Esophagus muscularis mucosa (tissue), 4 donors: ENCODE data around the gene CCDC141. TPM values are rescaled to one million over a fixed set of nuclear protein-coding genes. Genes with fewer than 3 reads are reported as not detected.

Experiments used
- DNase-seq: peaks from one replicate; pipeline ENCODE4 v3.0.0-alpha.2; 2017; ENCODE audit errors: extremely low spot score
- H3K27ac ChIP-seq, 4 donors: fragments of 200-600 bp; sonication (generic); replicated peaks in 1 of 4; 1 replicate in 3 of 4; 2 replicates in 1 of 4; pipeline ENCODE4 v1.5.1; 2016 to 2019; ENCODE audit warnings: mild to moderate bottlenecking in 1 of 4
- H3K27me3 ChIP-seq, 4 donors: fragments of 200-600 bp; sonication (generic); one replicate each; pipeline versions ENCODE4 v1.5.1 to v1.6.0; 2016 to 2019
- H3K36me3 ChIP-seq, 4 donors: fragments of 200-600 bp; sonication (generic); one replicate each; pipeline ENCODE4 v1.5.1; 2016 to 2019
- H3K4me1 ChIP-seq, 4 donors: fragments of 200-600 bp; sonication (generic); one replicate each; pipeline ENCODE4 v1.5.1; 2016 to 2019
- H3K4me3 ChIP-seq, 4 donors: fragments of 200-600 bp; sonication (generic); 1 replicate in 2 of 4; 2 replicates in 2 of 4; pipeline ENCODE4 v1.5.1; 2016 to 2019; ENCODE audit warnings: mild to moderate bottlenecking in 4 of 4, moderate library complexity in 1 of 4
- H3K9me3 ChIP-seq, 4 donors: fragments of 200-600 bp; sonication (generic); 1 replicate in 3 of 4; 2 replicates in 1 of 4; pipeline ENCODE4 v1.5.1; 2016 to 2019
- EP300 ChIP-seq: sonication (generic); formaldehyde crosslinking; IDR thresholded peaks from one replicate; pipeline ENCODE4 v1.6.1; 2017; ENCODE audit warnings: antibody characterized with exemption
- POLR2A ChIP-seq: fragments of 450-650 bp; IDR thresholded peaks from one replicate; pipeline ENCODE4 v1.6.1; 2017; ENCODE audit warnings: antibody characterized with exemption, moderate library complexity, mild to moderate bottlenecking, low read depth
- POLR2AphosphoS5 ChIP-seq, 2 donors: sonication (generic); formaldehyde crosslinking; IDR thresholded peaks; one replicate each; pipeline ENCODE4 v1.6.1; 2017; ENCODE audit warnings: antibody characterized with exemption in 2 of 2
- WGBS: methylation state at CpG from one replicate; pipeline ENCODE4 v1.1.5; 2018; 5-methylcytosine and 5-hydroxymethylcytosine counted together
- intact Hi-C: fragments of 100-400 bp; cut with DNase I; formaldehyde crosslinking; loops from one replicate; pipeline ENCODE4 v1.15.1; 2023
- total RNA-seq, 4 donors: library from RNA; depleted of rRNA; stranded (reverse); fragments of >200 nt; gene quantifications; one replicate each; pipeline versions ENCODE4 v1.1.0 to v1.2.1, GENCODE V29; 2016
- TF ChIP-seq, protein P1 (sequence below), 3 experiments: fragments of 200-600 bp in 2 of 3; fragments of 450-650 bp in 1 of 3; sonication (generic) in 2 of 3; IDR thresholded peaks; one replicate each; pipeline ENCODE4 v1.5.1; 2017 to 2019; ENCODE audit warnings: antibody characterized with exemption in 3 of 3, mild to moderate bottlenecking in 2 of 3, moderate library complexity in 1 of 3

The CCDC141 gene
- total RNA-seq, 4 donors from 2014 or later = 2.7 to 8.7 (median 4.1) TPM

DNA sequence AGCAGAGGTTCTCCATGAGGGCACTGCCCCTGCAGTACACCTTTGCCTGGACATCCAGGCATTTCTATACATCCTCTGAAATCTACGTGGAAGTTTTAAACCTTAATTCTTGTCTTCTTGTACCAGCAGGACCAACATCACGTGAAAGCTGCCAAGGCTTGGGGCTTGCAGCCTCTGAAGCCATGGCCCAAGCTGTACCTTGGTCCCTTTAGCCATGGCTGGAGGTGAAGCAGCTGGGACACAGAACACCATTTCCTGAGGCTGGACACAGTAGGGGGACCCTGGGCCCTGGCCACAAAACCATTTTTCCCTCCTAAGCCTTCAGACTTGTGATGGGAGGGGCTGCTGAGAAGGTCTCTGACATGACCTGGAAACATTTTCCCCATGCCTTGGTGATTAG is 32.8 kb upstream of the CCDC141 start:
- peaks cover 0 to 11% (median 9%) of the 10 kb centered on the region in 4 donors for H3K9me3 ChIP-seq
- TF ChIP-seq POLR2A = no peak
- TF ChIP-seq, protein P1, sequence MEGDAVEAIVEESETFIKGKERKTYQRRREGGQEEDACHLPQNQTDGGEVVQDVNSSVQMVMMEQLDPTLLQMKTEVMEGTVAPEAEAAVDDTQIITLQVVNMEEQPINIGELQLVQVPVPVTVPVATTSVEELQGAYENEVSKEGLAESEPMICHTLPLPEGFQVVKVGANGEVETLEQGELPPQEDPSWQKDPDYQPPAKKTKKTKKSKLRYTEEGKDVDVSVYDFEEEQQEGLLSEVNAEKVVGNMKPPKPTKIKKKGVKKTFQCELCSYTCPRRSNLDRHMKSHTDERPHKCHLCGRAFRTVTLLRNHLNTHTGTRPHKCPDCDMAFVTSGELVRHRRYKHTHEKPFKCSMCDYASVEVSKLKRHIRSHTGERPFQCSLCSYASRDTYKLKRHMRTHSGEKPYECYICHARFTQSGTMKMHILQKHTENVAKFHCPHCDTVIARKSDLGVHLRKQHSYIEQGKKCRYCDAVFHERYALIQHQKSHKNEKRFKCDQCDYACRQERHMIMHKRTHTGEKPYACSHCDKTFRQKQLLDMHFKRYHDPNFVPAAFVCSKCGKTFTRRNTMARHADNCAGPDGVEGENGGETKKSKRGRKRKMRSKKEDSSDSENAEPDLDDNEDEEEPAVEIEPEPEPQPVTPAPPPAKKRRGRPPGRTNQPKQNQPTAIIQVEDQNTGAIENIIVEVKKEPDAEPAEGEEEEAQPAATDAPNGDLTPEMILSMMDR (IDR thresholded peaks at IDR 0.05) = no peak
- no peak for TF ChIP-seq EP300
- TF ChIP-seq POLR2AphosphoS5 (IDR thresholded peaks at IDR 0.05) = no peak
- no peaks in the 10 kb centered on the region for H3K4me1 ChIP-seq
- no peak overlapping the region for H3K27ac ChIP-seq
- no peak overlapping the region for H3K4me3 ChIP-seq
- no peak for DNase-seq
- no peaks in the 10 kb centered on the region for H3K27me3 ChIP-seq
- H3K36me3 ChIP-seq = no peaks in the 10 kb centered on the region
- intact Hi-C loops = no loop called here
- WGBS = 100% methylated on average over 2 of the region's 2 CpGs

DNA sequence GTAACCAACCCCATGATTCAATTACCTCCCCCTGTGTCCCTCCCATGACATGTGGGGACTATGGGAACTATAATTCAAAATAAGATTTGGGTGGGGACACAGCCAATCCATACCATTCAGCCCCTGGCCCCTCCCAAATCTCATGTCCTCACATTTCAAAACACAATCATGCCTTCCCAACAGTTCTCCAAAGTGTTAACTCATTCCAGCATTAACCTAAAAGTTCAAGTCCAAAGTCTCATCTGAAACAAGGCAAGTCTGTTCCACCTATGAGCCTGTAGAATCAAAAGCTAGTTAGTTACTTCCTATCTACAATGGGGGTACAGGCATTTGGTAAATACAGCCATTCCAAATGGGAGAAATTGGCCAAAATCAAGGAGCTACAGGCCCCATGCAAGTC is 32.0 kb upstream of the CCDC141 start:
- intact Hi-C loops = no loop called here
- Histone ChIP-seq H3K27ac (no peak overlapping the region), H3K9me3 (peaks cover 0 to 18% (median 9%) of the 10 kb centered on the region in 4 donors), H3K36me3 (no peaks in the 10 kb centered on the region), H3K4me1 (no peaks in the 10 kb centered on the region), H3K4me3 (no peak overlapping the region), H3K27me3 (no peaks in the 10 kb centered on the region)
- no peak for DNase-seq
- TF ChIP-seq, protein P1 (IDR thresholded peaks at IDR 0.05) = no peak
- no peak for TF ChIP-seq POLR2A
- no peak for TF ChIP-seq POLR2AphosphoS5 (IDR thresholded peaks at IDR 0.05)
- no peak for TF ChIP-seq EP300

DNA sequence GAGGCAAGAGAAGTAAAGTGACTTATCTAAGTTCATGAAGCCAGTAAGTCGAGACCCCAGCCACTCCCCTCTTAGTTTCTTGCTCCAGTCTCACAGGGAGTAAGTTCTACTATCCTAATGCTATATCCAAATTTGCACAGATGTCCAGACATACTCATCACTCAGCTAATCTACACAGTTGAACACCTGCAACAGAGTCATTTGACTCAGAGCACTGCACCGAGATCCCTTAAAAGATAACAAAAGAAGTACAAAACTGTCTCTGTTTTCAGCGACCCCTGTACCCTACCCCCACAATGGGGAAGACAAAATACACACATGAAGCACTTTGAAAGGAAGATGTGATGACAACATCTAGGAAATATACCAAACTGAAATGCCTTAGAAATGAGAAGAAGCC is 22.6 kb upstream of the CCDC141 start:
- Histone ChIP-seq H3K27me3 (no peaks in the 10 kb centered on the region), H3K27ac (no peak overlapping the region), H3K36me3 (no peaks in the 10 kb centered on the region), H3K4me1 (peaks cover 0 to 3% (median 0%) of the 10 kb centered on the region in 4 donors), H3K9me3 (peaks cover 0 to 5% (median 0%) of the 10 kb centered on the region in 4 donors), H3K4me3 (no peak overlapping the region)
- TF ChIP-seq POLR2A = no peak
- TF ChIP-seq POLR2AphosphoS5 (IDR thresholded peaks at IDR 0.05) = no peak
- TF ChIP-seq, protein P1 (IDR thresholded peaks at IDR 0.05) = no peak
- TF ChIP-seq EP300 = no peak
- intact Hi-C loops = no loop called here
- 83% methylated on average over 3 of the region's 3 CpGs for WGBS
- no peak for DNase-seq

- WGBS = 79% methylated on average over 3 of the region's 3 CpGs
- intact Hi-C loops = no loop called here
Observed at GRCh38 chr2:179071810-179072355, 21.9 kb upstream of the CCDC141 start.

More at GRCh38 chr2:179071810-179072355, 21.9 kb upstream of the CCDC141 start:
- no peak for DNase-seq
- no peak overlapping the region for H3K4me3 ChIP-seq
- H3K27ac ChIP-seq = no peak overlapping the region
- H3K4me1 ChIP-seq = peaks cover 0 to 3% (median 0%) of the 10 kb centered on the region in 4 donors
- H3K27me3 ChIP-seq = no peaks in the 10 kb centered on the region
- TF ChIP-seq EP300 = no peak
- TF ChIP-seq, protein P1 (IDR thresholded peaks at IDR 0.05) = no peak
- peaks cover 0 to 7% (median 0%) of the 10 kb centered on the region in 4 donors for H3K9me3 ChIP-seq
- no peaks in the 10 kb centered on the region for H3K36me3 ChIP-seq
